GM19324 (cell line): ENCODE measurements around the gene ARHGEF40.

Experiments
- ATAC-seq: cut with Tn5 transposase; IDR thresholded peaks from one replicate; pipeline ENCODE4 v1.9.1; 2021; ENCODE audit warnings: mild to moderate bottlenecking, moderate library complexity; ENCODE audit not compliant: unreplicated experiment, low FRiP score

Gene ARHGEF40

DNA sequence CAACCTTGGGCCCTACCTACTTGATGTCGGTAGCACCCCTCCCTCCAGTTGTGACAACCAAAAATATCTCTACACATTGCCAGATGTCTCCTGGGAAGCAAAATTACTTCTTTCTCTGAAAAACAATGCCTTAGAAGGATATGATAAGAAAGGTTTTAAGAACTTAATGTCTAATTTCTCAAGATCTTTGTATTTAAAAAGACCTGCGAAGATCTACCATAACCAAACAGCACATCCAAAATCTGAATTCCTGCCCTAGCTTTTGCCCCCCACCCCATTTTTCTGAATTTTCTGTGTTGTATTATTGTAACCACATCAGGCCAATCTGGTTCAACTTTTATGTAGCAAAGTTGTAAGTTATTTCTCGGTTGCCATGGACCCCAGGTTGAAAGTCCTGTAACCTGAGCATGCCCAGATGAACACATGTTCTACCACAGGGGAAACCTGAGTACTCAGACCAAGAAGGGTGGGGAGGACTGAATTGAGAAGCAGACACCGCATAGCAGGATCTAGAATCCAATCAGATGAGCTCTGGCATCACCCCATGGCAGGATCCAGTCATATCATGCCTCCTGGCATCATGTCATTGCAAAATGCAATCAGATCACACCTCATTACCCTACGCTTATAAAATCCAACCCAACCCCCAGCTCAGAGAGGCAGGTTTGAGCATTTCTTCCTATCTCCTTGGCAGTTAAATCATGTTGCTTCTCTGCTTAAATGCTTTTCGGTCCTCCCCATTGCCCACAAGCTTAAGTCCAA lies 39.5 kb downstream of the ARHGEF40 start:
- no peak for ATAC-seq

DNA sequence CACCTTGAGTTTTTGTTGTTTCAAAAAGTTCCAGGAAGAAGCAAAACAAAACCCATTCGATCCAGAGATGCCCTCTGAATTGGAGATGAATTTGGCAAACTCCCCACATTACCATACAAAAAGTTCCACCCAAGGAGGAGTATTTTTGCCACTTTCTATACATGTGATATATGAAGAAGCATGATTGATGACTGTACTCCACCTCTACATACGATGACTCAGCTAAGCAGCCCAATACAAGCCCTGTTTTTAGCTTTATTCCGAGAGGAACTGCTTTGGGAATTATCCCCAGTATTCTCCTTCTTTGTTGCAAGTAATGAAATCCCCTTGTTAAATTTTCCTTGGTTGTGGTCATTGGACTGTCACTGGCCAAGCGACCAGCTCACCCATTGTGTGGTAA lies 42.2 kb downstream of the ARHGEF40 start:
- no peak for ATAC-seq

DNA sequence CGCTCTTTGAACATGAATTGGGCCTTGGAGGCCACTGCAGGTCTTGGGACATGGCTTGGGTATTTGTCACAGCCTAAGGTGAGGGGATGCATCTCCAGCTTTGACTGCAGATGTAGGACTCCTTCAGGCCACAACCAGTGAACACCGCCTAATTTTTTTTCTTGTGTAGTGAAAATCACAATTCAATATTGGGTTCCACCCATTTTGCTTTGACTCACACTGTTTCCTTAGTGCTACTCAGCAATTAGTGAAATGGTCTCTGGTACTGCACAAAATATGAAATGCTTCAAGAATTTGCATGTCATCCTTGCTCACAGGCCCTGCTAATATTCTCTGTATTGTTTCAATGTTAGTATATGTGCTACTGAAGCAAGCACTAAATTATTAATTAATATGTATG lies 43.3 kb downstream of the ARHGEF40 start:
- ATAC-seq = no peak

- ATAC-seq = no peak
These were observed 48.8 kb downstream of the ARHGEF40 start for GRCh38 chr14:21118933-21119332.

- no peak for ATAC-seq
These were observed 50.6 kb downstream of the ARHGEF40 start for GRCh38 chr14:21120686-21121085.

GRCh38 chr14:21121122-21121521 lies 51.0 kb downstream of the ARHGEF40 start:
- ATAC-seq = no peak

GRCh38 chr14:21123429-21123828 lies 53.3 kb downstream of the ARHGEF40 start:
- no peak for ATAC-seq

DNA sequence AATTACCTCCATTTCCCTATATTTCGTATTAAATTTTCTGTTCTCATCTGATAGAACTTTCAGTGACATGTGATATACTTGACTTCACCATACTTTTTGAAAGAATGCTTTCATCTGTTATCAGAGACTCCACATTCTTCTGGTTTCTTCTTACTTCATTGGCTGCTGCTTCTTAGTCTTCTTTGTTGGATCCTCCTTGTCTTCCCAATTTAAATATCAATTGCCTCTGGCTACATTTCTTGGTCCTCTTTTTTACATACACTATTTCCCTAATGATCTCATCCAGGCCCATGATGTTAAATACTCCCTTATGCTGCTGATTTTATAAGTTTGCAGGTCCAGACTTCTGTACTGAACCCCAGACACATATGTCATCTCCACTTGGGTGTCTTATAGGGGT lies 63.8 kb downstream of the ARHGEF40 start:
- ATAC-seq = no peak

DNA sequence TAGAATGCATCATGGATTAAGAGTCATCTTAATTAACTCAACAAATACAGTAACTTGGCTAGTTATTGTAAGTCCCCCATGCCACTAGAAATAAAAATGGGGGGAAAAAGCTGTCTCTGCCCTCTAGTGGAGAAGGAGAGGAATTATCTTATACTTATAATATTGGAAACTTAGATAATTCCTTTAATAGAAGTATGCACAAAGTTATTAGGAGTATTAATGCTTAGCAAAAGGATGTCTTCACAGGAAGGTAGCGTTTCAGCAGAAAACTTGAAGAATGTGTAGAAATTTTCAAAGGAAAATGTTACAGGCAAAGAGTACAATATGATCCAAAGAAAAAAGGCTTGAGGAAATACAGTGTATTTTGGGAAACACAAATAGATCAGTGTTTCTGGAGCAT lies 65.9 kb downstream of the ARHGEF40 start:
- ATAC-seq = no peak
